ENCODE data around the gene MAGIX. TPM values are rescaled to one million over a fixed set of nuclear protein-coding genes. Genes with fewer than 3 reads are reported as not detected.

The MAGIX gene
- total RNA-seq, 1 experiment from 2014 or later: 7.6 TPM

Other genes with a start within 250 kb of the MAGIX start
- 17.8 and 27.2 TPM in 2 replicates for gene PIM2, start 243.7 kb upstream of the MAGIX start, total RNA-seq (2014; rRNA removed; shearing (Covaris generic); ENCODE audit: low replicate concordance)
- gene OTUD5, start 205.2 kb upstream of the MAGIX start, total RNA-seq (2014; rRNA removed; shearing (Covaris generic); ENCODE audit: low replicate concordance): 46.2 and 48.7 TPM in 2 replicates
- gene KCND1, start 190.9 kb upstream of the MAGIX start, total RNA-seq (2014; rRNA removed; shearing (Covaris generic); ENCODE audit: low replicate concordance): 0.24 TPM in 1 of 2 replicates, not detected in the other
- 17.2 and 17.8 TPM in 2 replicates for gene GRIPAP1, start 160.5 kb upstream of the MAGIX start, total RNA-seq (2014; rRNA removed; shearing (Covaris generic); ENCODE audit: low replicate concordance)
- gene TFE3, start 119.4 kb upstream of the MAGIX start, total RNA-seq (2014; rRNA removed; shearing (Covaris generic); ENCODE audit: low replicate concordance): 42.5 and 74.2 TPM in 2 replicates
- not detected in 2 replicates for gene CCDC120, start 103.8 kb upstream of the MAGIX start, total RNA-seq (2014; rRNA removed; shearing (Covaris generic); ENCODE audit: low replicate concordance)
- 1.9 and 4.4 TPM in 2 replicates for gene PRAF2, start 88.8 kb upstream of the MAGIX start, total RNA-seq (2014; rRNA removed; shearing (Covaris generic); ENCODE audit: low replicate concordance)
- 22.3 and 34.1 TPM in 2 replicates for gene WDR45, start 82.9 kb upstream of the MAGIX start, total RNA-seq (2014; rRNA removed; shearing (Covaris generic); ENCODE audit: low replicate concordance)
- 32.6 and 46.4 TPM in 2 replicates for gene GPKOW, start 39.0 kb upstream of the MAGIX start, total RNA-seq (2014; rRNA removed; shearing (Covaris generic); ENCODE audit: low replicate concordance)
- 72.9 and 86.3 TPM in 2 replicates for gene PLP2, start 9.1 kb downstream of the MAGIX start, total RNA-seq (2014; rRNA removed; shearing (Covaris generic); ENCODE audit: low replicate concordance)
- 6.1 and 55.0 TPM in 2 replicates for gene PRICKLE3, start 23.6 kb downstream of the MAGIX start, total RNA-seq (2014; rRNA removed; shearing (Covaris generic); ENCODE audit: low replicate concordance)
- not detected in 2 replicates for gene SYP, start 37.4 kb downstream of the MAGIX start, total RNA-seq (2014; rRNA removed; shearing (Covaris generic); ENCODE audit: low replicate concordance)
- gene CACNA1F, start 70.6 kb downstream of the MAGIX start, total RNA-seq (2014; rRNA removed; shearing (Covaris generic); ENCODE audit: low replicate concordance): not detected in 2 replicates
- gene CCDC22, start 72.7 kb downstream of the MAGIX start, total RNA-seq (2014; rRNA removed; shearing (Covaris generic); ENCODE audit: low replicate concordance): 42.4 and 58.4 TPM in 2 replicates
- not detected in 2 replicates for gene FOXP3, start 102.0 kb downstream of the MAGIX start, total RNA-seq (2014; rRNA removed; shearing (Covaris generic); ENCODE audit: low replicate concordance)
- gene PPP1R3F, start 107.0 kb downstream of the MAGIX start, total RNA-seq (2014; rRNA removed; shearing (Covaris generic); ENCODE audit: low replicate concordance): 14.4 and 18.5 TPM in 2 replicates
- not detected in 2 replicates for gene GAGE10, start 140.9 kb downstream of the MAGIX start, total RNA-seq (2014; rRNA removed; shearing (Covaris generic); ENCODE audit: low replicate concordance)
- not detected in 2 replicates for gene GAGE12J, start 159.3 kb downstream of the MAGIX start, total RNA-seq (2014; rRNA removed; shearing (Covaris generic); ENCODE audit: low replicate concordance)
- gene GAGE13, start 168.8 kb downstream of the MAGIX start, total RNA-seq (2014; rRNA removed; shearing (Covaris generic); ENCODE audit: low replicate concordance): not detected in 2 replicates

Measured in Caki2 (cell line).